Calu3 (cell line): ENCODE measurements around the gene GASK1A. TPM values are rescaled to one million over a fixed set of nuclear protein-coding genes. Genes with fewer than 3 reads are reported as not detected.

Source experiments
- BruUV-seq: library from RNA; stranded (reverse); fragments of 400-500 nt; replicated peaks from 2 replicates; lab custom pipeline; 2021; lab: Mats Ljungman, UMichigan
- CTCF ChIA-PET: fragments of 300-600 bp; sonication (Branson Sonifier 250); formaldehyde crosslinking; loops from one replicate; lab custom pipeline; 2022; ENCODE audit warnings: antibody characterized with exemption; lab: Charles Lee
- DNase-seq: peaks from one replicate; pipeline ENCODE4 v3.0.0; 2022
- H3K27ac Mint-ChIP-seq: one replicate; pipeline ENCODE4 v1.8.0; 2022; ENCODE audit warnings: mixed read lengths; ENCODE audit not compliant: unreplicated experiment
- H3K27me3 Mint-ChIP-seq: one replicate; pipeline ENCODE4 v1.8.0; 2022; ENCODE audit warnings: mixed read lengths; ENCODE audit not compliant: unreplicated experiment
- H3K36me3 Mint-ChIP-seq: one replicate; pipeline ENCODE4 v1.8.0; 2022; ENCODE audit warnings: mild to moderate bottlenecking, moderate library complexity, mixed read lengths; ENCODE audit not compliant: insufficient read depth, unreplicated experiment
- H3K4me1 Mint-ChIP-seq: one replicate; pipeline ENCODE4 v1.8.0; 2022; ENCODE audit warnings: mild to moderate bottlenecking, low read depth, mixed read lengths; ENCODE audit not compliant: unreplicated experiment
- H3K4me3 Mint-ChIP-seq: one replicate; pipeline ENCODE4 v1.8.0; 2022; ENCODE audit warnings: mild to moderate bottlenecking, low read depth, moderate library complexity, mixed read lengths; ENCODE audit not compliant: unreplicated experiment
- H3K9me3 Mint-ChIP-seq: one replicate; pipeline ENCODE4 v1.8.0; 2022; ENCODE audit warnings: low read depth, mixed read lengths; ENCODE audit not compliant: unreplicated experiment
- CTCF ChIP-seq: fragments of 200-600 bp; IDR thresholded peaks from one replicate; pipeline ENCODE4 v1.8.0; 2022; ENCODE audit warnings: antibody characterized with exemption; ENCODE audit not compliant: unreplicated experiment
- intact Hi-C: fragments of 100-400 bp; cut with micrococcal nuclease; formaldehyde crosslinking; loops from one replicate; pipeline ENCODE4 v1.10.0; 2022; ENCODE audit not compliant: unreplicated experiment
- total RNA-seq: library from RNA; stranded (reverse); gene quantifications from 2 replicates; pipeline ENCODE4 v1.2.3, GENCODE V29; 2022

The GASK1A gene
- total RNA-seq, 1 experiment from 2014 or later = 2.3 TPM

GRCh38 chr3:43005981-43006380 lies 26.9 kb downstream of the GASK1A start:
- no peak for DNase-seq
- Mint-ChIP-seq H3K36me3 (no peaks in the 10 kb centered on the region), H3K9me3 (no peaks in the 10 kb centered on the region), H3K27me3 (peaks cover 27% of the 10 kb centered on the region), H3K4me3 (no peak overlapping the region), H3K4me1 (no peaks in the 10 kb centered on the region), H3K27ac (no peak overlapping the region)
- BruUV-seq = no TSS peak
- CTCF ChIA-PET = no interaction called here
- intact Hi-C loops = no loop called here
- TF ChIP-seq CTCF = no peak

- Mint-ChIP-seq H3K9me3 (no peaks in the 10 kb centered on the region), H3K4me3 (no peak overlapping the region), H3K36me3 (no peaks in the 10 kb centered on the region), H3K4me1 (no peaks in the 10 kb centered on the region), H3K27ac (no peak overlapping the region), H3K27me3 (peaks cover 27% of the 10 kb centered on the region)
- no peak for TF ChIP-seq CTCF
- CTCF ChIA-PET = interaction anchor here (1.3 kb wide), 1 partner anchor 8 kb away, joined by 3 read pairs; no protein-coding TSS in a partner anchor
- no peak for DNase-seq
- BruUV-seq = no TSS peak
- intact Hi-C loops = no loop called here
These were observed 27.7 kb downstream of the GASK1A start for GRCh38 chr3:43006825-43007224.

GRCh38 chr3:43009547-43009946 lies 30.4 kb downstream of the GASK1A start:
- no peak overlapping the region for H3K4me3 Mint-ChIP-seq
- no peak overlapping the region for H3K27ac Mint-ChIP-seq
- H3K9me3 Mint-ChIP-seq = no peaks in the 10 kb centered on the region
- BruUV-seq = no TSS peak
- intact Hi-C loops = no loop called here
- CTCF ChIA-PET = no interaction called here
- no peaks in the 10 kb centered on the region for H3K4me1 Mint-ChIP-seq
- peaks cover 27% of the 10 kb centered on the region for H3K27me3 Mint-ChIP-seq
- H3K36me3 Mint-ChIP-seq = no peaks in the 10 kb centered on the region
- TF ChIP-seq CTCF = no peak
- no peak for DNase-seq

- no peaks in the 10 kb centered on the region for H3K4me1 Mint-ChIP-seq
- BruUV-seq = no TSS peak
These were observed 31.5 kb downstream of the GASK1A start for GRCh38 chr3:43010638-43011037.

More at GRCh38 chr3:43010638-43011037, 31.5 kb downstream of the GASK1A start:
- no peak for DNase-seq
- CTCF ChIA-PET = interaction anchor here (0.7 kb wide), 2 partner anchors 10 to 91 kb away, joined by 3 to 5 read pairs; no protein-coding TSS in a partner anchor
- no peak for TF ChIP-seq CTCF
- intact Hi-C loops = no loop called here
- no peaks in the 10 kb centered on the region for H3K9me3 Mint-ChIP-seq
- no peaks in the 10 kb centered on the region for H3K36me3 Mint-ChIP-seq
- no peak overlapping the region for H3K4me3 Mint-ChIP-seq
- H3K27ac Mint-ChIP-seq = no peak overlapping the region
- H3K27me3 Mint-ChIP-seq = peaks cover 22% of the 10 kb centered on the region
